IPS-NIHi7 (cell line): ENCODE results near the gene PARP11.

Experiments
- DNase-seq: peaks from one replicate; pipeline ENCODE4 v3.0.0; 2012; ENCODE audit warnings: mixed read lengths; ENCODE audit errors: extremely low spot score

The PARP11 gene

GRCh38 chr12:3770891-3771290, 102.3 kb downstream of the PARP11 start:
- no peak for DNase-seq

DNA sequence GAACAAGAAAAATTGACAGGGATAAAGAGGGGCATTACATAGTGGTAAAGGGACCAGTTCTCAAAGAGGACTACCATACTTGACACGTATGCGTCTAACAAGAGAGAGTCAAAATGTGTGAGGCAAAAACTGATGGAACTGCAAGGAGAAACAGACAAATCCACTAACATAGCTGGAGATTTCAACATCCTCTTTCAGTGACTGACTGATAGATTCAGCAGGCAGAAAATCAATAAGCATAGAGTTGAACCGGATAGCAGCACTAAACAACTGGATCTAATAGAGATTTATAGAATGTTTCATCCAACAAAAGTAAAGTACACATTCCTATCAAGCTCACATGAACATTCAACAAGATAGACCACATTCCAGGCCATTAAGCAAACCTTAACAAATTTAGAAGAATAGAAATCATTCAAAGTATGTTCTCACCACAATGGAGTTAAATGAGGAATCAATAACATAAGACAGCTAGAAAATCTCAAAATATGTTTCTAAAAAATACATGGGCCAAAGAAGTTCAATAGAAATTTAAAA, 104.2 kb downstream of the PARP11 start:
- DNase-seq = no peak

- no peak for DNase-seq
Observed at GRCh38 chr12:3761116-3761735, 112.0 kb downstream of the PARP11 start.

- no peak for DNase-seq
Observed at GRCh38 chr12:3759878-3760277, 113.3 kb downstream of the PARP11 start.
